ENCODE measurements around the gene HSP90AB1. TPM values are rescaled to one million over a fixed set of nuclear protein-coding genes. Genes with fewer than 3 reads are reported as not detected.

HSP90AB1 gene
- total and polyA plus RNA-seq, 2 of the 8 experiments (the other 6 are each of a cell fraction or from before 2014, with no cell fraction given): 1,564 to 2,297 TPM

GRCh38 chr6:44257753-44258324 lies 10.9 kb downstream of the HSP90AB1 start:
- Histone ChIP-seq H2BK5ac (ENCODE audit: low read depth, low read length) (peak overlapping the region; percentile 79; the same call in 1 of the 2 replicates), H3K27ac (ENCODE audit: low read depth, low read length) (peak overlapping the region; percentile 54), H2BK120ac (replicated peaks; ENCODE audit: low read depth, low read length) (no peak overlapping the region), H3K23me2 (ENCODE audit: low read depth, low read length) (peaks cover 11% of the 10 kb centered on the region), H4K91ac (replicated peaks; ENCODE audit: insufficient read length, low read length) (peak overlapping the region; percentile 58), H4K8ac (ENCODE audit: extremely low read depth, insufficient read depth, low read length) (no peak overlapping the region; the same call in 1 of the 2 replicates), H3K79me1 (ENCODE audit: low read depth, low read length) (0 out of 2 replicates have a peak, but pooled peaks cover 2% of the 10 kb centered on the region), H3K79me2 (ENCODE audit: control insufficient read depth in 1 of 2, insufficient read depth in 2 of 2, low read length in 2 of 2) (peaks cover 0 to 16% of the 10 kb centered on the region in 2 experiments; a peak in 2 of 4 replicates), H3K36me3 (ENCODE audit: control insufficient read depth in 2 of 4, insufficient read depth in 4 of 4, low read length in 3 of 4) (peaks cover 15 to 34% (median 31%) of the 10 kb centered on the region in 4 experiments), H3K56ac (replicated peaks; ENCODE audit: insufficient read length, low read depth, low read length) (no peak overlapping the region), H3K9me3 (ENCODE audit: insufficient read depth in 2 of 2, low read depth in 1 of 2, low read length in 1 of 2) (no peaks in the 10 kb centered on the region), H2BK12ac (ENCODE audit: low read depth, low read length) (peak overlapping the region; percentile 78; the same call in 1 of the 2 replicates), H2BK15ac (ENCODE audit: low read length) (peak overlapping the region; percentile 34; the same call in 1 of the 2 replicates), H3K4me2 (ENCODE audit: insufficient read depth in 1 of 2, low read depth in 2 of 2, low read length in 2 of 2) (peak overlapping the region; percentile 58 to 73), H2AFZ (ENCODE audit: low read length) (peak overlapping the region; percentile 47; the same call in 1 of the 2 replicates), H4K20me1 (replicated peaks in 1 of 2; ENCODE audit: control insufficient read depth in 1 of 2, insufficient read depth in 2 of 2, low read length in 2 of 2) (peaks cover 0 to 17% of the 10 kb centered on the region in 2 experiments), H4K5ac (ENCODE audit: insufficient read length, low read depth, low read length) (peak overlapping the region; percentile 98), H3K23ac (ENCODE audit: insufficient read length) (no peak overlapping the region), H3K27me3 (replicated peaks in 1 of 4; ENCODE audit: control insufficient read depth in 3 of 4, extremely low read depth in 1 of 4, insufficient read depth in 3 of 4, low read length in 3 of 4) (no peaks in the 10 kb centered on the region), H2AK5ac (ENCODE audit: low read depth, low read length) (no peak overlapping the region), H3K4ac (replicated peaks; ENCODE audit: insufficient read length, low read depth, low read length) (no peak overlapping the region), H3K4me3 (ENCODE audit: extremely low read depth in 1 of 4, insufficient read depth in 2 of 4, low read depth in 3 of 4, low read length in 4 of 4) (peak overlapping the region; percentile 38 to 85 (median 57)), H3K18ac (ENCODE audit: extremely low read depth, low read length) (peak overlapping the region; percentile 76), H2BK20ac (ENCODE audit: low read length) (no peak overlapping the region; the same call in 1 of the 2 replicates), H3K4me1 (replicated peaks in 1 of 4; ENCODE audit: control insufficient read depth in 3 of 4, insufficient read depth in 4 of 4, low read length in 3 of 4) (peaks cover 6 to 26% (median 10%) of the 10 kb centered on the region in 4 experiments; a peak in 6 of 7 replicates), H3K14ac (ENCODE audit: insufficient read length) (no peak overlapping the region), H3K9ac (replicated peaks in 1 of 4; ENCODE audit: extremely low read depth in 1 of 4, low read depth in 3 of 4, low read length in 3 of 4) (peak overlapping the region in 3 of 4 experiments; percentile 11 to 84 (median 69); a peak in 6 of 7 replicates)
- WGBS, 2 experiments (ENCODE audit: extremely low coverage in 1 of 2, insufficient coverage in 1 of 2, insufficient read length in 1 of 2, insufficient replicate concordance in 2 of 2, low coverage in 1 of 2, low lambda C conversion rate in 2 of 2, missing lambda C conversion rate in 1 of 2): 50% methylated on average over 15 of the region's 15 CpGs; no CpG with 5 or more reads in 1 of the 2 experiments
- ChIA-PET POLR2A (ENCODE audit: partially characterized antibody) (interaction anchor here (0.7 to 15.1 kb wide), 12 partner anchors 10 to 628 kb away, joined by 3 to 581 read pairs (median 6); partner anchors contain the start of genes GTPBP2, HSP90AB1 and SLC29A1), CTCF (ENCODE audit: partially characterized antibody) (interaction anchor here (1.0 to 1.5 kb wide), 6 partner anchors 11 to 68 kb away, joined by 3 to 14 read pairs (median 3); partner anchors contain the start of genes AARS2 and SLC29A1)
- no peak for DNase-seq (ENCODE audit: low read depth in 1 of 2, low spot score in 2 of 2)
- TF ChIP-seq GABPA (IDR thresholded peaks at IDR 0.05; ENCODE audit: borderline replicate concordance, insufficient read depth, low read length): no peak
- TF ChIP-seq HDAC6 (IDR thresholded peaks at IDR 0.05; ENCODE audit: low read depth, low read length): no peak
- no peak; the same call in 1 of the 2 replicates for TF ChIP-seq E2F6 (IDR thresholded peaks at IDR 0.05)
- no peak for FAIRE-seq
